Parathyroid adenoma (tissue), 2 donors: ENCODE measurements around the gene PLCB3.

Source experiments
- H2AFZ ChIP-seq: fragments of 300-600 bp; sonication (generic); one replicate; pipeline ENCODE4 v1.7.0; 2017; ENCODE audit warnings: antibody characterized with exemption, mild to moderate bottlenecking
- H3K27ac ChIP-seq: fragments of 300-600 bp; sonication (generic); one replicate; pipeline ENCODE4 v1.7.0; 2017
- H3K27me3 ChIP-seq: fragments of 300-600 bp; sonication (generic); one replicate; pipeline ENCODE4 v1.7.0; 2017; ENCODE audit warnings: low read length; ENCODE audit not compliant: control insufficient read depth, insufficient read depth
- H3K36me3 ChIP-seq: fragments of 300-600 bp; sonication (generic); one replicate; pipeline ENCODE4 v1.7.0; 2017; ENCODE audit warnings: low read length; ENCODE audit not compliant: control insufficient read depth, insufficient read depth
- H3K4me1 ChIP-seq: fragments of 300-600 bp; sonication (generic); one replicate; pipeline ENCODE4 v1.7.0; 2017; ENCODE audit warnings: control low read depth
- H3K4me2 ChIP-seq: fragments of 300-600 bp; sonication (generic); one replicate; pipeline ENCODE4 v1.7.0; 2017; ENCODE audit warnings: low read length
- H3K4me3 ChIP-seq: fragments of 300-600 bp; sonication (generic); one replicate; pipeline ENCODE4 v1.7.0; 2017; ENCODE audit warnings: low read depth, low read length
- H3K79me2 ChIP-seq: fragments of 300-600 bp; sonication (generic); one replicate; pipeline ENCODE4 v1.7.0; 2017; ENCODE audit warnings: control low read depth
- H3K9ac ChIP-seq: fragments of 300-600 bp; sonication (generic); one replicate; pipeline ENCODE4 v1.7.0; 2017; ENCODE audit warnings: mild to moderate bottlenecking
- H3K9me3 ChIP-seq: fragments of 300-600 bp; sonication (generic); one replicate; pipeline ENCODE4 v1.7.0; 2017; ENCODE audit warnings: low read length; ENCODE audit not compliant: control insufficient read depth
- CTCF ChIP-seq: fragments of 300-600 bp; sonication (generic); IDR thresholded peaks from one replicate; pipeline ENCODE4 v1.7.0; 2017; ENCODE audit warnings: antibody characterized with exemption, mild to moderate bottlenecking
- donor health status: primary hyperparathyroidism.

PLCB3 gene

GRCh38 chr11:64248578-64248977, 2.8 kb upstream of the PLCB3 start:
- Histone ChIP-seq H3K79me2 (no peaks in the 10 kb centered on the region), H3K27ac (no peak overlapping the region), H3K9me3 (no peaks in the 10 kb centered on the region), H3K36me3 (no peaks in the 10 kb centered on the region), H3K27me3 (no peaks in the 10 kb centered on the region), H3K4me2 (no peak overlapping the region), H3K4me1 (peaks cover under 1% of the 10 kb centered on the region), H3K9ac (no peak overlapping the region), H2AFZ (no peak overlapping the region), H3K4me3 (no peak overlapping the region)
- TF ChIP-seq CTCF: no peak

- no peaks in the 10 kb centered on the region for H3K9me3 ChIP-seq
- peaks cover 3% of the 10 kb centered on the region for H3K4me1 ChIP-seq
- no peak for TF ChIP-seq CTCF
- H3K9ac ChIP-seq: no peak overlapping the region
- H3K27me3 ChIP-seq: no peaks in the 10 kb centered on the region
- H3K4me2 ChIP-seq: no peak overlapping the region
- no peaks in the 10 kb centered on the region for H3K36me3 ChIP-seq
- H3K79me2 ChIP-seq: no peaks in the 10 kb centered on the region
- H2AFZ ChIP-seq: no peak overlapping the region
- no peak overlapping the region for H3K4me3 ChIP-seq
- H3K27ac ChIP-seq: no peak overlapping the region
Measured at GRCh38 chr11:64249038-64249437, 2.3 kb upstream of the PLCB3 start.

- Histone ChIP-seq H3K4me2 (no peak overlapping the region), H3K27ac (no peak overlapping the region), H3K4me3 (no peak overlapping the region), H3K9ac (no peak overlapping the region), H3K4me1 (peaks cover 7% of the 10 kb centered on the region), H3K36me3 (no peaks in the 10 kb centered on the region), H3K27me3 (no peaks in the 10 kb centered on the region), H3K9me3 (no peaks in the 10 kb centered on the region), H2AFZ (no peak overlapping the region), H3K79me2 (no peaks in the 10 kb centered on the region)
- TF ChIP-seq CTCF: no peak
Measured at GRCh38 chr11:64249563-64250414, 1.5 kb upstream of the PLCB3 start.

- H3K27ac ChIP-seq: no peak overlapping the region
- TF ChIP-seq CTCF: no peak
- peaks cover 14% of the 10 kb centered on the region for H3K4me1 ChIP-seq
Measured at GRCh38 chr11:64250415-64251015, 815 bp upstream of the PLCB3 start.

DNA sequence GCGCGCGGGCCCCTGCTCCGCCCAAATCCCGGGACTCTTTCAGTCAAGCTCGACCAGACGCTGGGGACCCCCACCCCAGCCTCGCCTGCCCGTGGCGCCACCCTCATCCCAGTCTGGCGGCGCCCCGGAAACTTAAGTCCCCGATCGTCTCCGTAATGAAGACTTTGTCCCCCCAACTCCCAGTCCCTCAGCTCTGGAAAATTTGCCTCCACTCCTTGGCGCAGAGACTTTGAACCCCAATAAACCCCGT, 348 bp downstream of the PLCB3 start:
- TF ChIP-seq CTCF: no peak
- Histone ChIP-seq H3K27ac (peak overlapping the region; percentile 9), H3K4me1 (peaks cover 23% of the 10 kb centered on the region), H3K79me2 (no peaks in the 10 kb centered on the region), H3K27me3 (no peaks in the 10 kb centered on the region), H3K4me2 (peak overlapping the region; percentile 89), H3K9me3 (no peaks in the 10 kb centered on the region), H3K4me3 (peak overlapping the region; percentile 59), H3K36me3 (no peaks in the 10 kb centered on the region), H3K9ac (no peak overlapping the region), H2AFZ (no peak overlapping the region)

More at GRCh38 chr11:64250415-64251015, 815 bp upstream of the PLCB3 start:
- no peaks in the 10 kb centered on the region for H3K79me2 ChIP-seq
- no peak overlapping the region for H3K4me3 ChIP-seq
- H2AFZ ChIP-seq: peak overlapping the region; percentile 72
- no peak overlapping the region for H3K9ac ChIP-seq
- H3K36me3 ChIP-seq: no peaks in the 10 kb centered on the region
- peak overlapping the region; percentile 80 for H3K4me2 ChIP-seq
- H3K9me3 ChIP-seq: no peaks in the 10 kb centered on the region
- H3K27me3 ChIP-seq: no peaks in the 10 kb centered on the region
